ENCODE data around the gene PROS1. TPM values are rescaled to one million over a fixed set of nuclear protein-coding genes. Genes with fewer than 3 reads are reported as not detected.

The PROS1 gene
- total and polyA plus RNA-seq, 10 of the 15 experiments (the other 5 are each of a cell fraction or from before 2014, with no cell fraction given), result 0.10 TPM; not detected in 9

- Histone ChIP-seq H4K20me1 (ENCODE audit: control insufficient read depth, insufficient read depth) (no peaks in the 10 kb centered on the region), H3K9ac (ENCODE audit: control insufficient read depth, insufficient read depth, low read length) (no peak overlapping the region), H3K79me2 (ENCODE audit: control insufficient read depth, insufficient read depth, low read length) (no peaks in the 10 kb centered on the region), H3K27ac (ENCODE audit: control insufficient read depth, insufficient read depth) (no peak overlapping the region; the same call in 1 of the 2 replicates), H2AFZ (ENCODE audit: control insufficient read depth, low read depth, low read length) (peak overlapping the region; percentile 71), H3K4me2 (ENCODE audit: control insufficient read depth, insufficient read depth) (peak overlapping the region; percentile 64; the same call in 1 of the 2 replicates), H3K36me3 (ENCODE audit: control insufficient read depth in 2 of 2, insufficient read depth in 2 of 2, low read length in 1 of 2) (no peaks in the 10 kb centered on the region; a peak in 1 of 4 replicates), H3K9me3 (replicated peaks; ENCODE audit: control insufficient read depth, insufficient read depth, low read length) (no peaks in the 10 kb centered on the region), H3K4me3 (no peak overlapping the region), H3K27me3 (replicated peaks in 1 of 2; ENCODE audit: control insufficient read depth in 2 of 2, insufficient read depth in 2 of 2, low read length in 1 of 2) (no peaks in the 10 kb centered on the region), H3K4me1 (ENCODE audit: control insufficient read depth, insufficient read depth, low read length) (no peaks in the 10 kb centered on the region)
- ChIA-PET POLR2A (interaction anchor here (1.0 kb wide), 1 partner anchor 65 kb away, joined by 4 read pairs; no protein-coding TSS in a partner anchor), SMC1A (ENCODE audit: uncharacterized antibody, unreplicated experiment) (interaction anchor here (0.6 to 3.7 kb wide), 14 partner anchors 9 to 729 kb away, joined by 3 to 38 read pairs (median 4); partner anchors contain the start of genes DHFR2, NSUN3 and STX19), RAD21 (ENCODE audit: unreplicated experiment) (interaction anchor here (0.8 to 3.4 kb wide), 6 partner anchors 16 to 98 kb away, joined by 3 to 31 read pairs (median 9); partner anchors contain the start of genes DHFR2 and NSUN3), CTCF (interaction anchor here (0.6 to 12.2 kb wide), 25 partner anchors 9 to 1952 kb away, joined by 3 to 164 read pairs (median 4); partner anchors contain the start of genes DHFR2, NSUN3 and STX19)
- in situ Hi-C loops (cut with MboI) (no loop called here), intact Hi-C loops (cut with micrococcal nuclease; ENCODE audit: unreplicated experiment) (loop anchor here (1.0 to 5.0 kb wide), 4 partner anchors 61 to 243 kb away; no protein-coding TSS in a partner anchor)
- DNase-seq (ENCODE audit: low read depth, low spot score) (peak; percentile 44), FAIRE-seq (peak; percentile 87), ATAC-seq (peak; percentile 92)
- BruUV-seq (replicated peaks), result no TSS peak
- 0% methylated on average over 4 of the region's 4 CpGs for WGBS (ENCODE audit: insufficient coverage, insufficient replicate concordance, low lambda C conversion rate, missing lambda C conversion rate)
- no peak for TF ChIP-seq NR2F1 (conservative IDR thresholded peaks at IDR 0.05)
- TF ChIP-seq MTA3 (IDR thresholded peaks at IDR 0.05; ENCODE audit: borderline replicate concordance, low read length), result no peak
- no peak for TF ChIP-seq ZNF274 (IDR thresholded peaks at IDR 0.05; ENCODE audit: insufficient read depth, insufficient read length)
- no peak for TF ChIP-seq CEBPZ (IDR thresholded peaks at IDR 0.05; ENCODE audit: low read depth, low read length)
- TF ChIP-seq SKIL (IDR thresholded peaks at IDR 0.05; ENCODE audit: low read depth, poor library complexity, severe bottlenecking), result peak; percentile 57
- TF ChIP-seq CTCF (IDR thresholded peaks at IDR 0.05 in 2 of 3, conservative IDR thresholded peaks at IDR 0.05 in 1 of 3; ENCODE audit: control insufficient read depth in 2 of 3, extremely low read depth in 1 of 3, insufficient read depth in 1 of 3, low read depth in 3 of 3, low read length in 3 of 3), result peak; percentile 78 to 90 (median 84)
- peak; percentile 14; the same call in 1 of the 2 replicates for TF ChIP-seq RUNX3 (IDR thresholded peaks at IDR 0.05; ENCODE audit: low read length)
- TF ChIP-seq YY1 (IDR thresholded peaks at IDR 0.05; ENCODE audit: low read depth, low read length), result peak; percentile 15; the same call in 1 of the 2 replicates
- TF ChIP-seq PAX5 (IDR thresholded peaks at IDR 0.05; ENCODE audit: borderline replicate concordance, low read depth, low read length), result no peak
- TF ChIP-seq TBL1XR1 (IDR thresholded peaks at IDR 0.05; ENCODE audit: low read depth, low read length), result no peak
- TF ChIP-seq ATF2 (IDR thresholded peaks at IDR 0.05; ENCODE audit: low read length), result no peak
- TF ChIP-seq ZBED1 (IDR thresholded peaks at IDR 0.05; ENCODE audit: borderline replicate concordance), result no peak
- TF ChIP-seq SMARCA5 (IDR thresholded peaks at IDR 0.05), result peak; percentile 57; the same call in 1 of the 2 replicates
- TF ChIP-seq RAD21 (IDR thresholded peaks at IDR 0.05; ENCODE audit: insufficient read depth, low read depth, low read length), result peak; percentile 95
- TF ChIP-seq IRF4 (IDR thresholded peaks at IDR 0.05; ENCODE audit: low read depth, low read length), result 0 out of 2 replicates have a peak, but pooled peaks have one; percentile 33
Observed at GRCh38 chr3:94004301-94004910, 30.7 kb upstream of the PROS1 start.

Measured in GM12878 (cell line).